Liver (tissue), 9 donors: ENCODE data around the gene TMED10. TPM values are rescaled to one million over a fixed set of nuclear protein-coding genes. Genes with fewer than 3 reads are reported as not detected.

Experiments
- DNase-seq: peaks from one replicate; pipeline ENCODE4 v3.0.0-alpha.2; 2017; ENCODE audit warnings: low spot score
- H3K27ac ChIP-seq, 2 donors: one replicate each; pipeline ENCODE4 v1.7.0; 2013; ENCODE audit warnings: inconsistent platforms in 2 of 2, low read length in 2 of 2, control low read depth in 1 of 2, low read depth in 1 of 2, mild to moderate bottlenecking in 1 of 2
- H3K27me3 ChIP-seq, 4 donors: one replicate each; pipeline versions ENCODE4 v1.6.1 to v1.7.0; 2013; ENCODE audit warnings: low read length in 3 of 4, inconsistent platforms in 1 of 4, mild to moderate bottlenecking in 1 of 4, moderate library complexity in 1 of 4; ENCODE audit not compliant: control insufficient read depth in 4 of 4, insufficient read depth in 4 of 4
- H3K36me3 ChIP-seq, 4 donors: one replicate each; pipeline versions ENCODE4 v1.6.1 to v1.7.0; 2013; ENCODE audit warnings: low read length in 3 of 4, mild to moderate bottlenecking in 3 of 4, low read depth in 1 of 4, moderate library complexity in 1 of 4; ENCODE audit not compliant: control insufficient read depth in 4 of 4, insufficient read depth in 3 of 4
- H3K4me1 ChIP-seq, 4 donors: one replicate each; pipeline versions ENCODE4 v1.6.1 to v1.7.0; 2013; ENCODE audit warnings: low read length in 3 of 4, mild to moderate bottlenecking in 3 of 4, moderate library complexity in 1 of 4; ENCODE audit not compliant: control insufficient read depth in 4 of 4, insufficient read depth in 4 of 4
- H3K4me3 ChIP-seq, 3 donors: one replicate each; pipeline versions ENCODE4 v1.6.1 to v1.7.0; 2013; ENCODE audit warnings: low read length in 3 of 3, control low read depth in 1 of 3, low read depth in 1 of 3, mild to moderate bottlenecking in 1 of 3
- H3K9ac ChIP-seq, 2 donors: one replicate each; pipeline ENCODE4 v1.7.0; 2013; ENCODE audit warnings: low read length in 2 of 2, mild to moderate bottlenecking in 2 of 2, moderate library complexity in 2 of 2, control low read depth in 1 of 2, low read depth in 1 of 2
- H3K9me3 ChIP-seq, 4 donors: one replicate each; pipeline versions ENCODE4 v1.6.1 to v1.7.0; 2013; ENCODE audit warnings: low read length in 3 of 4; ENCODE audit not compliant: control insufficient read depth in 4 of 4
- ATF3 ChIP-seq: IDR thresholded peaks from 2 replicates; pipeline ENCODE4 v1.6.1; 2016; ENCODE audit warnings: antibody characterized with exemption
- CTCF ChIP-seq: fragments of 150-350 bp; IDR thresholded peaks from 2 replicates; pipeline ENCODE4 v1.5.1; 2017; ENCODE audit warnings: improper control_type of control experiment, low read depth, low read length; ENCODE audit not compliant: missing input control
- FOXA1 ChIP-seq: IDR thresholded peaks from 2 replicates; pipeline ENCODE4 v1.6.1; 2016; ENCODE audit warnings: antibody characterized with exemption
- FOXA2 ChIP-seq: IDR thresholded peaks from 2 replicates; pipeline ENCODE4 v1.6.1; 2016; ENCODE audit warnings: antibody characterized with exemption
- GABPA ChIP-seq, 2 donors: IDR thresholded peaks in 1 of 2; conservative IDR thresholded peaks in 1 of 2; 2 replicates each; pipeline ENCODE4 v1.6.1; 2016; ENCODE audit warnings: antibody characterized with exemption in 2 of 2, mild to moderate bottlenecking in 1 of 2, moderate library complexity in 1 of 2
- HNF4A ChIP-seq, 2 donors: conservative IDR thresholded peaks; 2 replicates each; pipeline ENCODE4 v1.6.1; 2016; ENCODE audit warnings: antibody characterized with exemption in 2 of 2, mild to moderate bottlenecking in 2 of 2
- HNF4G ChIP-seq: IDR thresholded peaks from 2 replicates; pipeline ENCODE4 v1.6.1; 2016; ENCODE audit warnings: antibody characterized with exemption
- JUND ChIP-seq, 2 donors: IDR thresholded peaks; 2 replicates each; pipeline ENCODE4 v1.6.1; 2016; ENCODE audit warnings: antibody characterized with exemption in 2 of 2
- MAX ChIP-seq: IDR thresholded peaks from 2 replicates; pipeline ENCODE4 v1.6.1; 2016; ENCODE audit warnings: antibody characterized with exemption
- NR2F2 ChIP-seq: IDR thresholded peaks from 2 replicates; pipeline ENCODE4 v1.6.1; 2016; ENCODE audit warnings: antibody characterized with exemption
- RAD21 ChIP-seq, 2 donors: IDR thresholded peaks; 2 replicates each; pipeline ENCODE4 v1.6.1; 2016; ENCODE audit warnings: antibody characterized with exemption in 2 of 2, mild to moderate bottlenecking in 2 of 2
- REST ChIP-seq: IDR thresholded peaks from 2 replicates; pipeline ENCODE4 v1.6.1; 2016; ENCODE audit warnings: antibody characterized with exemption, mild to moderate bottlenecking
- RXRA ChIP-seq, 2 donors: IDR thresholded peaks; 2 replicates each; pipeline ENCODE4 v1.6.1; 2017 to 2018; ENCODE audit warnings: antibody characterized with exemption in 2 of 2, mild to moderate bottlenecking in 1 of 2
- SP1 ChIP-seq: IDR thresholded peaks from 2 replicates; pipeline ENCODE4 v1.6.1; 2018; ENCODE audit warnings: antibody characterized with exemption, mild to moderate bottlenecking
- YY1 ChIP-seq: IDR thresholded peaks from 2 replicates; pipeline ENCODE4 v1.6.1; 2016; ENCODE audit warnings: antibody characterized with exemption, mild to moderate bottlenecking
- ZBTB33 ChIP-seq: IDR thresholded peaks from 2 replicates; pipeline ENCODE4 v1.6.1; 2016; ENCODE audit warnings: antibody characterized with exemption
- WGBS: extraction: QIAGEN DNeasy Blood & Tissue Kit; methylation state at CpG from one replicate; pipeline ENCODE4 v1.1.7; 2013; 5-methylcytosine and 5-hydroxymethylcytosine counted together
- polyA plus RNA-seq, 2 donors: library from polyadenylated mRNA; stranded (reverse) in 1 of 2; unstranded in 1 of 2; fragments of 200-250 nt in 1 of 2; fragments of >200 nt in 1 of 2; fragmentation: Nextera tagmentation in 1 of 2; extraction: Ambion mirVana in 1 of 2; gene quantifications; one replicate each; pipeline versions ENCODE4 v1.2.1 to v1.2.3, GENCODE V29; 2013 to 2015
- total RNA-seq, 2 donors: library from RNA; depleted of rRNA; stranded (reverse); fragments of >200 nt; gene quantifications; one replicate each; pipeline ENCODE4 v1.2.3, GENCODE V29; 2014
- donor health status: healthy.
- donor health status: healthy.
- donor health status: healthy.
- donor health status: healthy.
- donor health status: healthy.

The TMED10 gene
- total and polyA plus RNA-seq, 4 donors: 167 to 349 (median 252) TPM

GRCh38 chr14:75186953-75187352, 10.5 kb upstream of the TMED10 start (continued):
- TF ChIP-seq REST: no peak

- H3K9me3 ChIP-seq: no peaks in the 10 kb centered on the region
- H3K27ac ChIP-seq: no peak overlapping the region
- DNase-seq: no peak
- no peak overlapping the region for H3K9ac ChIP-seq
- H3K27me3 ChIP-seq: no peaks in the 10 kb centered on the region
- WGBS: 83% methylated on average over 7 of the region's 7 CpGs
- H3K4me3 ChIP-seq: no peak overlapping the region
- TF ChIP-seq FOXA1 (no peak), RXRA (IDR thresholded peaks at IDR 0.05) (no peak), MAX (no peak), ZBTB33 (no peak), GABPA (IDR thresholded peaks at IDR 0.05 in 1 of 2, conservative IDR thresholded peaks at IDR 0.05 in 1 of 2) (no peak), FOXA2 (no peak), ATF3 (no peak), NR2F2 (no peak), RAD21 (IDR thresholded peaks at IDR 0.05) (no peak), JUND (IDR thresholded peaks at IDR 0.05) (no peak), HNF4A (conservative IDR thresholded peaks at IDR 0.05) (no peak), REST (no peak), CTCF (no peak), YY1 (no peak), HNF4G (no peak), SP1 (no peak)
- no peaks in the 10 kb centered on the region for H3K4me1 ChIP-seq
- no peaks in the 10 kb centered on the region for H3K36me3 ChIP-seq
These were observed 9.0 kb upstream of the TMED10 start for GRCh38 chr14:75185251-75186040.
